NT2/D1 (cell line): ENCODE results near the gene KDM3B.

Source experiments
- SUZ12 ChIP-seq: IDR thresholded peaks from 2 replicates; pipeline ENCODE4 v1.6.1; 2011; ENCODE audit not compliant: insufficient read length, insufficient read depth; ENCODE audit errors: extremely low read depth
- YY1 ChIP-seq: IDR thresholded peaks from 2 replicates; pipeline ENCODE4 v1.6.1; 2011; ENCODE audit not compliant: insufficient read length, insufficient read depth
- ZNF274 ChIP-seq: IDR thresholded peaks from 2 replicates; pipeline ENCODE4 v1.6.1; 2011; ENCODE audit warnings: mild to moderate bottlenecking, low read depth, low read length

GRCh38 chr5:138459311-138459933, 106.9 kb downstream of the KDM3B start:
- TF ChIP-seq SUZ12: no peak
- no peak for TF ChIP-seq ZNF274
- TF ChIP-seq YY1: no peak
